ENCODE results near the gene GALNT16.

DNA sequence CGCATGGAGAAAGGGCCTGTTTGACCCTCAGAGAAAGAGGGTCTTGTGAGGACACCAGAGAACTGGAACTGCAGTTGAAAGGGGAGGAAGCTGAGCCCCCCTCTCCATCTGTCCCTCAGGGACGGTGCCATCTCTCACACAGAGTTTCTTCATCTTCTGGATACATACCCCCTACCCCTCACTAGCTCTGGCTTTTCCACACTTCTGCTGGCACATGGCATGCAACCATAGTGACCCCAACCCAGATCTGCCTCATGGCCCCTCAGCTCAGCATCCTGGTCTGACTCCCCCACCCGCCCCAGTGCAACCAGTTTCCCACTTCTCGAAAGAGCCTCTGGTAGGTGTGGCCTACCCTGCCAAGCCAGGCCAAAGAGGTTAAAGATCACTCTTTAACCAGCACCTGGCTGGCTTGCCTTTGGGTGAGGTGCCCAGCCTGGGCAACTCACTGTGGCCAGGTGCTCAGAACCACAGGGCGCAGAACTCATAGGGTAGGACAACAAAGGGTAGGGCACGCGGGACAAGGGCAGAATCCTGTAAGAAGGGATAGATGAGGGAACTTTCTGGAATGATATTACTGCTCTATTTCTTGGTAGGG is 25.8 kb downstream of the GALNT16 start:
- TF ChIP-seq REST (IDR thresholded peaks at IDR 0.05; ENCODE audit: insufficient read depth in 1 of 2, low read depth in 2 of 2, low read length in 2 of 2) (no peak), TAF1 (IDR thresholded peaks at IDR 0.05; ENCODE audit: borderline replicate concordance, insufficient read depth, low read length) (no peak), POLR2AphosphoS5 (IDR thresholded peaks at IDR 0.05; ENCODE audit: low read depth, low read length) (no peak), FOXP2 (optimal IDR thresholded peaks at IDR 0.05; ENCODE audit: borderline replicate concordance, extremely low read depth, extremely low read length, insufficient read depth) (no peak), SIN3A (IDR thresholded peaks at IDR 0.05; ENCODE audit: borderline replicate concordance, insufficient read depth, low read length) (no peak)

Data from PFSK-1 (cell line).